ENCODE data around the gene AEBP2.
"Not testable (repeated sequence)": the region's sequence is repeated elsewhere in the genome, so short reads cannot be mapped to it uniquely, and the experiment has no call there.

Gene AEBP2

DNA sequence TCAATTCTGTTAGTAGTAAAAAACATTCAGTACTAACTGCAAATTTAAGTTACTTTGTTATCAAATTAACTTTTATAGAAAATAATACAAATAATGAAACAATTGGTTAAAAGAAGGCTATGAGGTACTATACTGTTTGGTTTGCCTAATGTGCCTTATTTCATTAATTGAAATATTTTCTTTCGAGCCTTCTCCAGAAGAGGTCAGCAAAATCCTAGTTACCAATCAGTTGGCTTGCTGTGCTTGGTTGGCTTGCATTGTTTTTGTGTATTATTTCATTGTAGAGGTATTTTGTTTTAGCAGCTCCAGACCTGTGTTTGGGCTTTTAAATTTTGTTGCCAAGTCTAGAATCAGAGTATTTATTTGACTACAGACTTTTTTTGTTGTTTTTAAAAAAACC is 68.5 kb downstream of the AEBP2 start:
- DNase-seq (ENCODE audit: low read depth, low spot score): no peak

DNA sequence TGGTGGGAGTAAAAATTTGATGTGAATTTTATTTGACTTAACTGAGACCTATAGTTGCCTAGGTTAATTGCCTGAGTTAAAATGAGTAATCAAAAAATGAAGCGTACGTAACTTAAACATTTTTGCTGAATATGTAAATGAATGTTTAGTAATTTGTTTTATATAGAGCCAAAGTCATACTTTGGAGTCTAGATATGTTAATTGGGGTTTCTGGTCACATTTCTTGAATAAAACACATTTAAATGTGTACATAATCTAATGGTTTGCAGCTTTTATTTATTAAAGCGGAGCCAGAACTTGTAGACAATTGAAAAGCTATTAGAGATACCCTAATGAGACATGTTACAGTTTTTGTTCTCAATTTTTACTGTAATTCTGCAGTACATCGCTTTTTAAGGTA is 71.2 kb downstream of the AEBP2 start:
- no peak for DNase-seq (ENCODE audit: low read depth, low spot score)

DNA sequence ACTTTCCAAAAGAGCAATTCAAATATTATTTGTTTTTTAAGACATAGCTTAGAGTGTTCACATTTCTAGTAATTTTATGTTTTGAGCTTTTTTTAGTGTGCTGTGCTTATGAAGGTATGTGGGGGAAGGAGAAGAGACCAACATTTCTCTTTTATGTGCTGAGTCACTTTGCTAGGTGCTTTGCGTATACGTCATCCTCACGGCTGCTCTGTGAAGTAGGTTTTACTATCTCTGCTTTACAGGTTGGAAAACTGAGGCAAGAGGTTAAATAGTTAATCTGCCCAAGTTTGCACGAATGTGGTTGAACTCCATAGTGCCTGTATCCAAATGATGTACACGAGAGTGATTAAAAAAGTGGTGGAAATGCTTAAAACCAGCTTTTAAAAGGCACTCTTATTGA is 75.9 kb downstream of the AEBP2 start:
- DNase-seq (ENCODE audit: low read depth, low spot score): no peak

DNA sequence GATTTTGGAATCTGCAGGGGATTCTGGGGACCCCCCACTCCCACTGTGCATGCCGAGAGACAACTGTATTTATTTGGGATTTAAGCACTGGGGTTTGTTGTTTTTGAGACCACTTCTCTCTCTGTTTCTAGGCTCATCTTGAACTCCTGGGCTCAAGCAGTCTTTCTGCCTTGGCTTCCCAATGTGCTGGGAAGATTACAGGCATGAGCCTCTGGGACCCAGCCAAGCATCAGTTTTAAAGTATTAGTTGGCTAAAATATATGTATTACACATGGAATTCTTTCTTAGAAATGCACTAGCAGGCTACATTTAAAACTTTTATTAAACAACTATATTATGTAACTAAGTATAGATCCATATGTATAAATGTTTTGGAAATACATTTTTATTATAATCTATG is 78.3 kb downstream of the AEBP2 start:
- no peak for DNase-seq (ENCODE audit: low read depth, low spot score)

DNA sequence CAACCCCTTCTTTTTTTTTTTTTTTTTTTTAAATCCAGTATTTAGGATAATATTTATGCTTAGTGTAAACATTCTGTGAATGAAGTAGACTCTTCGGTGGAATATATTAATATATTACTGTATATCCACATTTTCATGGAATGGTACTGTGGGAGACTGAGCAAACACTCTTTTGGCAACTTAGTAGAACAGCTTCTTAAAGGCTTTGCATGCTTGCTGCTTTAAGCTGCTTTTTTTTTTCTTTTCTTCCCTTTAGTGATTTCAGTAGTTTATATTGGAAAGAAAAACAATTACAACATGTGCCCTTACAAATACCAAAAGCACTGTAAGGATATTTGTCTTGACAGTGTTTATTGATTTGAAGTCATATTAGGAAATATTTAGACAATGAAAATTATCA is 78.9 kb downstream of the AEBP2 start:
- DNase-seq (ENCODE audit: low read depth, low spot score): no peak

DNA sequence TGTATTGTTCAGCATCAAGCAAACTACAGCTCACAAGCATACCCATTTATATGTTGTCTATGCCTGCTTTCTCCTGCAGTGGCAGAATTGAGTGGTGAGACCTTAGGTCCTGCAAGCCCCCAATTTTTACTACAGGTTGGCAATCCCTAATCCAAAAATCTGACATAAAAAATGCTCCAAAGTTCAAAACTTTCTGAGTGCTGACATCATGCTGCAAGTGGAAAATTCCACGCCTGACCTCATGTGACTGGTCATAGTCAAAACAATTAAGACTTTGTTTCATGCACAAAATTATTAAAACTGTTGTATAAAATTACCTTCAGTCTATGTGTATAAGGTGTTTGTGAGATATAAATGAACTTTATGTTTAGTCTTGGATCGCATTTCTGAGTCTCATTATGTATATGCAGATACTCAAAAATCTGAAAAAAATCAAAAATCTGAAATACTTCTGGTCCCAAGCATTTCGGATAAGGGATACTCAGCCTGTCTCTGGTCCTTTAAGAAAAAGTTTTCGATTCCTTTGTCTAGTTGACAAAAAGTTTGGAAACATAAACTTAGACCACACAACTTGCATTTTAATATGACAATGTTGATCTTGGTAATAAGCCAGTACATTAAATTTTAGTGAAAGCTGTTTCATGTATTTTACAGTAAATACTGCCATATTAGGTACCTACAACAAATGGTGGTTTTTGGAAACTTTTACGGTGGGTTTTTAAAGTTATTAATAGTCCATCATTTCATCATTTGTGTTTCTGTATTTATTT is 81.5 kb downstream of the AEBP2 start:
- DNase-seq (ENCODE audit: low read depth, low spot score): no peak

DNA sequence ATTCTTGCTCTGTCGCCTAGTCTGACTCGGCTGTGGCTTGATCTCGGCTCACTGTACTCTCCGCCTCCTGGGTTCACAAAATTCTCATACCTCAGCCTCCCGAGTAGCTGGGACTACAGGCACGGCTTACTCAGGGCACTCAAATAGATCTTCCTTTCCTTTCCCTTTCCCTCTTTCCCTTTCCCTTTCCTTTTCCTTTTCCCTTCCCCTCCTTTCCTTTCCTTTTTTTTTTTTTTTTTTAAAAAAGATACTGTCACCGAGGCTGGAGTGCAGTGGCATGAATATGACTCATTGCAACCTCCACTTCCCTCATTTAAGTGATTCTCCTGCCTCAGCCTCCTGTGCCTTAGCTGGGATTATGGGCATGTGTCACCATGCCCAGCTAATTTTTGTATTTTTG is 86.0 kb downstream of the AEBP2 start:
- no peak for DNase-seq (ENCODE audit: low read depth, low spot score)

DNA sequence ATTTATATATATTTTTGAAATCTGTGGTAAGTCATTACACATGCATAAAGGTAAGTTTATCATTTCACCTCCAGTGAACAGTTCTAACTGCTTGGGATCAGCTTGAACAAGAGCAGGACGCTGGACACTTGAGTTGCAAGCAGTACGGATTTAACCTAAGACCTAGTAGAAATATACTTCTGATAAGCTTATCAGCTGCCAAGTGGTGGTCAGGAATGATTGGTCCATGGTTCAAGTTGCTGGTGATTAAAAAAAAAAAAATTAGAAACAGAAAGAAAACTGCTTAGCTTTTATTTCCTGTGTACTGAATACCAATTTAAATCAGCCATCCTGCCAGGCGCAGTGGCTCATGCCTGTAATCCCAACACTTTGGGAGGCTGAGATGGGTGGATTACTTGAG is 88.6 kb downstream of the AEBP2 start:
- DNase-seq (ENCODE audit: low read depth, low spot score): no peak

DNA sequence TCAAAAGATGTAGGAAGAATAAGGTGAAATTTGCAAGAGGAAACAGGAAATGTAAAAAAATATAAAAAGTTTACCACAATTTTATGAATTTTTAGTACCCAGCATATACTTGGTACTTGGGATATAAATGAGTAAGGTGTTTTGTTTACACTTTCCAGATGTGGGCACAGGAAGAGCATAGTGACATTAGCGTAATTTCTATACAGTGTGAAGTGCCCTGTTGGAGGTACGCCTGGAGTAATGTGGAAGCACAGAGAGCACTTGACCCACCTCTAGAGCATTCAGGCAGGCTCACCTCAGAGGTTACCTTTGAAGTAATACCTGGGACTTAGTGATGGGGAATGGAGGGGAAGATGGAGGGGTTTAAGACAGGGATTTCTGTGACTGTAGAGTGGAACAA is 89.5 kb downstream of the AEBP2 start:
- no peak for DNase-seq (ENCODE audit: low read depth, low spot score)

DNA sequence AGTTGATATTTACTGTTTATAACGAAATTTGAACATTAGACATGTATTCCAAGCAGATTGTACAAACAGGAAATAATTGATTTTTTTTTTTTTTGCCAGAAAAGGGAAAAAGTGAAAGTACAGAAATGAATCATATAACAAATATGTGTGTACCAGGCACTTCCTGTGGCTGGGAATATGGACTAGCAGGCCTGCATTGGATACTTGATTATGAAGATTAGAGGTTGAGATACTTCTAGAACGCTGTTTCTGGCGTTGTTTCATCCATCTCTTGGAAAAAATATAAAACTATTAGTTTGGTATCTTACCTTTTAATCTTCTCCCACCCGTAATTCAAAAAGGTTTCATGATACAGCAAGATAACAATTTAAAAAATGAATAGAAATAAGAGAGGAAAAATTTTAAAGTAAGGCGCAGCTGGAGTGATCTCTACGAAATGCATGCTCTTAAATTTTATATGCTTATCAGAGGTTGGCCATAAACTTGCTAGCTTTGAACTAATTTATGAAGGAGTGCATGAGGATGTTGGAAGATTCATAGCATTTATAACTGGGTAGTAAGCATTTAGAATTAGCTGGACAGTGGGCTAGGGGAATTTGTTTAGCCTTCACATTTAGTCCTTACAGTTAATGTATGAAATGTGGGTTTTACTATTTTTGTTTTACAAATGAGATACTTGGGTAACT is 90.8 kb downstream of the AEBP2 start:
- no peak for DNase-seq (ENCODE audit: low read depth, low spot score)

DNA sequence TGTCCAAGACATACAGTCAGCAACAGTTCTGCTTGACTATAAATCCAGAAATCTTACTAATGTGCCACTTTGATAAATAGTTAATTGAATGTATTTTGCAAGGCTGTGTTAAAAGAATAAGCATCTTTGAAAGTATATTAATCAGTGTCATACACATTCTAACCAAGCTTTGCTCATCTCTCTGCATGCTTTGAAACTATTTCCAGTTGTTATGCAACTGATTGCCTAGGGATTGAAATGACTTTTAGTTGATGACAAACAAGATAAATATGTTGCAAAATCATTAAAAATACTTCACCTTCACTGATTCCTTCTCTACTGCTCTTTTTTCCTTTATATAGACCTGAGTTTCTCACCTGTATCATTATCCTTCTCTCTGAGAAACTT is 91.3 kb downstream of the AEBP2 start:
- DNase-seq (ENCODE audit: low read depth, low spot score): no peak

DNA sequence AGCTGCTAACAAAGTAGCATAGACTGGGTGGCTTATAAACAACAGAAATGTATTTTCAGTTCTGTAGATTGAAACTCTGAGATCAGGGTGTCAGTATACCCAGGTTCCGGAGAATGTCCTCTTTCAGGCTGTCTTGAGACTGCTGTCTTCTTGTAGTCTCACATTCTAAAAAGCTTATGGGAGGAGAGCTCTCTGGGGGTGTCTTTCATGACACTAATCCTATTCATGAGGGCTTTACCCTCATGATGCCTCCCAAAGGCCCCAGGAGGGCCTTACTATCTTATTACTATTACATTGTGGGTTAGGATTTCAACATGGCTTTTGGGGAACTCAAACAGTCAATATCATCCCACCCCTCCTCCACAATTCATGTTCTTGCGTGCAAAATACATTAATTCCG is 94.3 kb downstream of the AEBP2 start:
- no peak for DNase-seq (ENCODE audit: low read depth, low spot score)

DNA sequence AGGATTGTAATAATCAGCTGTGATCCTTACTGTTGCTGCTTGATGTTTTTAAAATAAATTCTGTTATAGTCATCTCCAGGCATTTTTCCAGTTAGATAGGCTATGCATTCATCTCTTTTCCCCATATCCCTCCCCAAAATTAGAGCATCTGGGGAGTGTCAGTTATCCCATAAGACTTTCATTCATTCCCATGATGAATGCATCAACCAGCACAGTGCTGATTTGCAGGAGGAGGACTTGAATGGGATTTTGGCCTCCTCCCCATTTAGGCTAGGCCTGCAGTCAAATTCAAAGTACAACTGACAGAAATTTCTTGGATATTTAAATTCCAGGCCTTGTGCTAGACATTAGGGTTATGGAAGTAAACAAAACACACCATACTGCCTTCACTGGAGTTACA is 99.8 kb downstream of the AEBP2 start:
- no peak for DNase-seq (ENCODE audit: low read depth, low spot score)

DNA sequence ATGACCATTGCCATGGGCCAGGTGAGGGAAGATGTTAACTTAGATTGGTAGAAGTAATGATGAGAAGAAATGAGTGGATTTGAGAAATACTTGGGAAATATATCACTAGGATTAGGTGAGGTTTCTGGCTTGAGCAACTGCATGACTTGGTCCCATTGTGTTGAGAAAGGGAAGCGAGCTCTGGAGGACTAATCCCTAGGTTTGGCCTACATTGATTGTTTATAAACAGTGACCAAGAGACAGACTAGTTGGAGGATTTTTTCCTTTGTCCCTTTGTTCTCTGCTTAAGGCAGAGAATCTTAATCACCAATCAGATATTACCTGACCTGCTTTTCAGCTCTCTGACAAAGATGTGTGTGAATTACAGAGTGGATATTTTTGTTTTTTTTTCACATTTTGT is 100.5 kb downstream of the AEBP2 start:
- DNase-seq (ENCODE audit: low read depth, low spot score): no peak

DNA sequence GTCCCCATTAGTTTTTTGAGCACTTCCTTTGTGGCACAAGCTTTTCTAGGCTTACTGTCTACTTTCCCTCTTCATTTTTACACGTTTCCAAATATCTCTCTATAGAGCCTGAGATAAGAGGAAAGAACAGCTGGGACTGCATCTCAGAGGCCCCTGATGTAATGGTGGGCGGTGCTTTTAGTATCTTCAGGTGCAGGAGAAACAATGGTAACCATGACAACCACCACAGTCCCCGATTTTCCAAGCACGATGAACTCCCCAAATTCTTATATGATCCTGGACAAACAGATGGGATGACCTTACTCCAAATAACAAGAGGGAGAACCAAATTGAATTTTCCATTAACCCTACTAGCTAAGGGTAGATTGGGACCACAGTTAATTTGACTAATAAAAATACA is 103.3 kb downstream of the AEBP2 start:
- DNase-seq (ENCODE audit: low read depth, low spot score): no peak

DNA sequence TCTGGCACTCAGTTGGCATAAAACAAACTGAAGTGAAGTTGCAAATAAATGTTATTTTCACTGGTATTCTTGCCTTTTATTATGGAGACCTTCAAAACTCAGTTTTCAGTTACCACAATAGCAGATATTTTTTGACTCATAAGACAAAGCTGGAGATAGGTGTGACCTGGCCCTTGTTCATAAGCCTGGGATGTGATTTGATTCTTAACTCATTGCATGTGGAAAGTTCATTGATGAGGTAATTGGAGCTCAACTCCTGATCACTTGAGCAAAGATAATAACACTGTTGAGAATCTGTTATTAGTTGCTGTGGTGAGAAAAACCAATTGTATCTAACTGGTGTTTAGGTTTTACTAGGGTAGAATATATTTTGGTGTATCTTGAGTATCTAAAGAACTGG is 105.1 kb downstream of the AEBP2 start:
- no peak for DNase-seq (ENCODE audit: low read depth, low spot score)

DNA sequence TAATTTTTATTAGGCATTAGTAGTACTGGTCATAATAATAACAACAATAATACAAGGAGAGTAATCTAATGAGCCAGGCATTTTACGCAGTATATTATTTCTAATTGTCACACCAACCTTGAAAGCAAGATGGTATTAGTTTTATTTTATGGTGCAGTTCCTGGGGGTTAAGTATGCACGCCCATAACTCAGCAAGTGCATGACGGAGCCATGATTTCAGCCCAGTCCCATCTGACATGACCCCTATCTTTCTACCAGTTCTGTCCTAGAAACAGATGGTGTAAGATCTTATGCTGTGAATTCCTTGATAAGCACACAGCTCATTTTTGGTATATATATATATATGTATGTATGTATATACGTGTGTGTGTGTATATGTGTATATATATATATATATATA is 106.0 kb downstream of the AEBP2 start:
- DNase-seq (ENCODE audit: low read depth, low spot score): no peak

DNA sequence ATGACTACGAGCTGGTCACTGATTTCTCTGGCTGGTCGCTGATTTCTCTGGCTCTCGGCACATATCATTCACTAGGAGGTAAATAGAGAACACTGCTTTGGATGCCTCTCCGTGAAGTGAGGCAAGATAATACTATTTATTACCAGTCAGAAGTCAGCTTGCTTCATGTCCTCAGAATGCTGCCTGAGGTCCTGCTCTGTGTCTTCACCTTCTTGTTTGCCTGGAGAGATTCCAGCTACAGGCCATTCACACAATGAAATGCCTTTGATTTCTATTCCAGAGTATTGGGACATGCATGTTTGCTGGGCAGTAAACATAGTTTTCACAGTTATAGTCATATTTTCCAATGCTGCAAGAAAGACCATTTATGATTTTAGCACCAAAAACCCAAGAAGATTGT is 106.7 kb downstream of the AEBP2 start:
- DNase-seq (ENCODE audit: low read depth, low spot score): no peak

DNA sequence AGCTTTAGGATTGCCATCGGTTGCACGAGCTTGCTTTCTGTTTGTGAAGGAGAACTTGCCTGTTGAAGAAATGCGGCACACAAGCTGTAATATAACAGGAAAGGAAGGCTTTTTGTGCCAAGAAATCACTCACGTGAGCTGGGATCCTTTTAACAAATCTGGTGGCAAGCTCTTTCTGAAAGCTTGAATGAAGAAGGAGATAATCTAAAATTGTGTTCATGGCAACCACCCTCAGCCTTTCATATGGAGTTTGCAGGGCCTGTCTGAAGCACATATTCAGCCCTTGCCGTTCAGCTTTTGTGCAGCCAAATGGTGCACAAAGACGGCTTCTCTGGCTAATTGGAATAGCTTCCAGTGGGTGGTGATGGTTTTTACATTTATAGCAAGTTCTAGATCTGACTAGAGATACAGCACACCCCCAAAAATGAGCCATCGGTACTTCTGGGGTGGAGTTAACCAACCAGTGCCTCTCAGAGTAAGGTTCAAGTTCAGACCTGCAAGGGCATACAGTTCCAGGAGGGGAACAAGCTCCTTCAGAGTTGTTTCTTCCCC is 107.4 kb downstream of the AEBP2 start:
- no peak for DNase-seq (ENCODE audit: low read depth, low spot score)

DNA sequence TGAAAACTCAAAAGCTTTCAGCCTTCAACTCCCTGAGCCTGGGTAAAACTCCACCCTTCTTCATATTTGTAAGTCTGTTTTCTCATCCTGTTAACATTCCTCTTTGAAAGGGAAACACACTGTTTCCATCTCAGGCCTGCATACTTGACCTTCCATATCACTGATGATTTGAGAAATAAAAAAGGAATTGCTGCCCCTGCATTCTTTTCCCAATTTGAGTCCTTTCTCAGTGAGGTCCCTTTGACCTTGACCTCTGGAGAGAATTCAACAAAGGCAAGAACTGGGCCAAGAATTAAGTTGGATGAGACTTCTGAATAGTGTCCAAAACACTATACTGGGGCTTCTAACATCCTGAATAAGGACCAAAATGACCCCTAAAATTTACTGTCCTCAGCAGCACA is 108.0 kb downstream of the AEBP2 start:
- no peak for DNase-seq (ENCODE audit: low read depth, low spot score)

DNA sequence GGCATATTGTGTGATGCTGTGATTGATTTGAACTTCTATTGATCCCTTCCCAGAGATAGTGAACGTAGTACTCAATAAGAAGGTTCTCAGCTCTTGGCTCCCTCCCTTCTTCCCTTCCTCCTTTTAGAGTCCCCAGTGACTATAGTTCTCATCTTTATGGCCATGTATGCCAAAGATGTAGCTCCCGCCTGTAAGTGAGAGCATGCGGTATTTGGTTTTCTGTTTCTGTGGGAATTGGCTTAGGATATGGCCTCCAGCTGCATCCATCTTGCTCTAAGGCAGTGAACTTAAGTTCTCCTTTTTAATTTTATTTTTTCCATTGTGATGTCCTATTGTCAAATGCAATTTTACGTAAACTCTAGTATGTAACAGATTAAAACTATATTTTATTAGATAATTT is 109.5 kb downstream of the AEBP2 start:
- no peak for DNase-seq (ENCODE audit: low read depth, low spot score)

DNA sequence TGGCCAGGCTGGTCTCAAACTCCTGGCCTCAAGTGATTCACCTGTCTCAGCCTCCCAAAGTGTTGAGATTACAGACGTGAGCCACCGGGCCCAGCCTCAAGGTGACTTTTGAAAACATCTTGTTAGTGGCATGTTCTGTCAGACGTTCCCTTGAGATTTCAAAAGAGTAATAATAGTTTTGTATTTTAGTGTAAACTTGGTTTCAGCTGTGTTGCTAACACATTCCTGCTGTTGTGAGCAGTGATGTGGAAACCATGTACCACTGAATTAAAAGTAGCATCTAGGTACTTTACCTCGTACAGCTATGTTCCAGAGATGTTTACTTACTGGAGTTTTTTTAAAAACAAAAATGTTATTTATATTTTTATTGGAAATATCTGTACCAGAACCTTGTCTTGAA is 111.3 kb downstream of the AEBP2 start:
- DNase-seq (ENCODE audit: low read depth, low spot score): no peak

DNA sequence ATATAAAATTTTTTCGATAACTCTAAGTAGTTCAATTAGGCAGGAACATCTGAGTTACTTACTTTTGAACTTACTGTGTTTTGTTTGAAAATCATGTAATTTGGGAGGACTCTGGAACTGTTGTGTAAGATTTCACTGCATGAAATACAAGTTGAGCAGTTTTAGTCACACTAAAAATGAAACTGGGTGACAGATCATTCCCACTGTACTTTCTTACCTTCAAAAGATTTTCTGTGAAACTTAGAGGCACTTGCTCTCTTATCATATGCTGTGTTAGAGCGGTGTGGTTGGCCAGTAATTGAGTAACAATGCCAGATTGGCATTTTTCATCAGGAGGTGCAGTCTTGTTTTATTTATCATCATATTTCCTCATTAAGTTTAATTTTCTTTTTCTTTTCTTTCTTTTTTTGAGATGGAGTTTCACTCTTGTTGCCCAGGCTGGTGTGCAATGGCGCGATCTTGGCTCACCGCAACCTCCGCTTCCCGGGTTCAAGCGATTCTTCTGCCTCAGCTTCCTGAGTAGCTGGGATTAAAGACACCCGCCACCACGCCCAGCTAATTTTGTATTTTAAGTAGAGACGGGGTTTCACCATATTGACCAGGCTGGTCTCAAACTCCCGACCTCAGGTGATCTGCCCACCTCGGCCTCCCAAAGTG is 113.3 kb downstream of the AEBP2 start:
- not testable (repeated sequence) for DNase-seq (ENCODE audit: low read depth, low spot score)

Measured in activated CD4-positive, CD25-positive, alpha-beta regulatory T cell treated with anti-CD3 and anti-CD28 coated beads, Interleukin-2, amount 50 U/mL, for 16 hours (primary cell).